Neural crest cell (in vitro differentiated cells): ENCODE results near the gene SUGCT. TPM values are rescaled to one million over a fixed set of nuclear protein-coding genes. Genes with fewer than 3 reads are reported as not detected.

Source experiments
- DNase-seq: peaks from one replicate; pipeline ENCODE4 v3.0.0; 2021; ENCODE audit warnings: low read depth, mixed read lengths, low spot score
- H3K27ac Mint-ChIP-seq: one replicate; pipeline ENCODE4 v1.8.0; 2021; ENCODE audit warnings: mild to moderate bottlenecking, mixed read lengths; ENCODE audit not compliant: unreplicated experiment
- H3K27me3 Mint-ChIP-seq: 2 replicates; pipeline ENCODE4 v1.8.0; 2021; ENCODE audit warnings: low read depth, mild to moderate bottlenecking, mixed read lengths
- H3K36me3 Mint-ChIP-seq: 2 replicates; pipeline ENCODE4 v1.8.0; 2021; ENCODE audit warnings: low read depth, mild to moderate bottlenecking, mixed read lengths
- H3K4me1 Mint-ChIP-seq: 2 replicates; pipeline ENCODE4 v1.8.0; 2021; ENCODE audit warnings: mixed read lengths
- H3K4me3 Mint-ChIP-seq: one replicate; pipeline ENCODE4 v1.8.0; 2021; ENCODE audit warnings: mild to moderate bottlenecking, mixed read lengths
- H3K9me3 Mint-ChIP-seq: 2 replicates; pipeline ENCODE4 v1.8.0; 2021; ENCODE audit warnings: mixed read lengths
- total RNA-seq: library from RNA; stranded (reverse); gene quantifications from 2 replicates; pipeline ENCODE4 v1.2.1, GENCODE V29; 2021
- TF ChIP-seq, protein P1 (sequence below): fragments of 200-600 bp; sonication (generic); conservative IDR thresholded peaks from 2 replicates; pipeline ENCODE4 v1.5.0; 2021; ENCODE audit warnings: antibody characterized with exemption, mild to moderate bottlenecking

SUGCT gene
- total RNA-seq, 1 donor from 2014 or later, result 5.9 TPM

DNA sequence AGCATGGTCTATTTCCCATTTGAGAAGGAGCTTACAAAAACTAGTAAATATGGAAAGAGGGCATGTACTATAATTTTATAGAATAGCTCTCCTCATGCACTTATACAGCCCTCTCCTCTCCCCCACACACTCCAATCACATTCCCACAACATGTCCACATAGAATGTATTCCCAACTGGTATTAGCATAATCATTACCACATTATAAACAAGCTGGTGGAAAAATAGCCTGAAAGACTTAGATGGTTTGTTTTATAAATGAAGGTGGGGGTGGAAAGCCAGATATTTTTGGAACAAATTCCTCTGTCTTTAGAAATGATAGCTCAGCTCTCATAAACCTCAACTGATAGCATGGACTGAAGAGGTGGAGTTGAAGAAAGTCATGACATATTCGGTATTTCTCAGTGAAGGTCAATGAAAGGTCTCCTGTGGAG lies 410.1 kb downstream of the SUGCT start:
- Mint-ChIP-seq H3K4me3 (no peak overlapping the region), H3K9me3 (no peaks in the 10 kb centered on the region), H3K27ac (no peak overlapping the region), H3K4me1 (no peaks in the 10 kb centered on the region), H3K27me3 (no peaks in the 10 kb centered on the region), H3K36me3 (no peaks in the 10 kb centered on the region)
- TF ChIP-seq, protein P1, sequence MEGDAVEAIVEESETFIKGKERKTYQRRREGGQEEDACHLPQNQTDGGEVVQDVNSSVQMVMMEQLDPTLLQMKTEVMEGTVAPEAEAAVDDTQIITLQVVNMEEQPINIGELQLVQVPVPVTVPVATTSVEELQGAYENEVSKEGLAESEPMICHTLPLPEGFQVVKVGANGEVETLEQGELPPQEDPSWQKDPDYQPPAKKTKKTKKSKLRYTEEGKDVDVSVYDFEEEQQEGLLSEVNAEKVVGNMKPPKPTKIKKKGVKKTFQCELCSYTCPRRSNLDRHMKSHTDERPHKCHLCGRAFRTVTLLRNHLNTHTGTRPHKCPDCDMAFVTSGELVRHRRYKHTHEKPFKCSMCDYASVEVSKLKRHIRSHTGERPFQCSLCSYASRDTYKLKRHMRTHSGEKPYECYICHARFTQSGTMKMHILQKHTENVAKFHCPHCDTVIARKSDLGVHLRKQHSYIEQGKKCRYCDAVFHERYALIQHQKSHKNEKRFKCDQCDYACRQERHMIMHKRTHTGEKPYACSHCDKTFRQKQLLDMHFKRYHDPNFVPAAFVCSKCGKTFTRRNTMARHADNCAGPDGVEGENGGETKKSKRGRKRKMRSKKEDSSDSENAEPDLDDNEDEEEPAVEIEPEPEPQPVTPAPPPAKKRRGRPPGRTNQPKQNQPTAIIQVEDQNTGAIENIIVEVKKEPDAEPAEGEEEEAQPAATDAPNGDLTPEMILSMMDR, result no peak
- no peak for DNase-seq

DNA sequence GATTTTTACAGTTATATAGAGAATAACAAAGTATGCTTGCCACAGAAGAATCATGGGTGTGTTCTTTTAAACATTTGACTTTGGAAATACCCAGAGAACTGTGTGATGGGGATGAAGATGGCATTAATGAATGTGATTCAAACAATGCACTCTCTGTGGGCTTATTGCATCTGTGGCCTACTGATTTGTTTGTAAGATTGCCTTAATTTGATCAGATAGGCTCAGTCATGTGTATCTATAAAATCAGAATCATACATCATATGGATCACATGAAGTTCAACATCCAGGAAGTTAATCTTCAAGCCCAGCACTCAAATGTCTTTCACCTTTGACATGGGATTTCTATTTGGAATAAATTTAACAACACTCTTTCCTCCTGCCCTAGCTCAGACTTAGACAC lies 410.9 kb downstream of the SUGCT start:
- Mint-ChIP-seq H3K4me1 (no peaks in the 10 kb centered on the region), H3K36me3 (no peaks in the 10 kb centered on the region), H3K9me3 (no peaks in the 10 kb centered on the region), H3K4me3 (no peak overlapping the region), H3K27ac (no peak overlapping the region), H3K27me3 (no peaks in the 10 kb centered on the region)
- DNase-seq, result no peak
- TF ChIP-seq, protein P1, result no peak

DNA sequence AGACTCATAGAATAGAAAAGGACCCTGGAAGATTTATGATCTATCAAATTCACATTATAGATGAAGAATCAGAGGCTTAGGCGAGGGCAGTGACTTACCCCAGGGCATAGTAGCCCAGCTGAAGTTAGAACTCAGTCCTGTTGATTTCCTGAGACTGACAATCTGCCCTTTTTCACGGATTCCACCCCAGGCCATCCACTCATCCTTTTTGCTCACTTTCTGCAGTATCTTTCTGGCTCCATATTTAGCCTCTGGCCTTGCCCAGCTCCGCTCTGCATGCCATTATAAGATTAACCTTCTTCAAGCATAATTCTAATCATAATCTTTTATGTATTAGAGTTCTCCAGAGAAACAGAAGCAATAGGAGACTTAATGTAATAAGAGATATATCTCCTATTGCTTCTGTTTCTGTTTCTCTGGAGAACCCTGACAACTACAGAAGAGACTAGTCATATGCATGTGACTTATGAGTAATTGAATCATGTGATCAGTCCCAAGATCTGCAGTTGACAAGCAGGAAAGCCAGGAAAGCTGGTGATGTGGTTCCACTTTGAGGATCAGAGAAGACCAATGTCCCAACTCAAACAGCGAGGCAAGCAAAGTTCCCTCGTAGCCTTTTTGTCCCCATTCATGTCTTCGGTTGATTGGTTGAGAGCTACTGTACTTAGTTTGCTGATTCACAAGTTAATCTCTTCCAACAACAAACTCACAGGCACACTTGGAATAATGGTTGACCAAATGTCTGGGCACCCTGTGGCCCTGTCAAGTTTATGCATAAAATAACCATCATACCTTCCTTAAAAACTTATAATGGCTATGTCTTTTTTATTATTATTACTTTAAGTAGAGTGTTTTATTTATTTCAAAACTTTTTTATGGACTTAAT lies 412.1 kb downstream of the SUGCT start:
- TF ChIP-seq, protein P1, result no peak
- Mint-ChIP-seq H3K9me3 (no peaks in the 10 kb centered on the region), H3K4me1 (peaks cover 5% of the 10 kb centered on the region), H3K36me3 (no peaks in the 10 kb centered on the region), H3K27me3 (no peaks in the 10 kb centered on the region), H3K27ac (no peak overlapping the region), H3K4me3 (no peak overlapping the region)
- no peak for DNase-seq

DNA sequence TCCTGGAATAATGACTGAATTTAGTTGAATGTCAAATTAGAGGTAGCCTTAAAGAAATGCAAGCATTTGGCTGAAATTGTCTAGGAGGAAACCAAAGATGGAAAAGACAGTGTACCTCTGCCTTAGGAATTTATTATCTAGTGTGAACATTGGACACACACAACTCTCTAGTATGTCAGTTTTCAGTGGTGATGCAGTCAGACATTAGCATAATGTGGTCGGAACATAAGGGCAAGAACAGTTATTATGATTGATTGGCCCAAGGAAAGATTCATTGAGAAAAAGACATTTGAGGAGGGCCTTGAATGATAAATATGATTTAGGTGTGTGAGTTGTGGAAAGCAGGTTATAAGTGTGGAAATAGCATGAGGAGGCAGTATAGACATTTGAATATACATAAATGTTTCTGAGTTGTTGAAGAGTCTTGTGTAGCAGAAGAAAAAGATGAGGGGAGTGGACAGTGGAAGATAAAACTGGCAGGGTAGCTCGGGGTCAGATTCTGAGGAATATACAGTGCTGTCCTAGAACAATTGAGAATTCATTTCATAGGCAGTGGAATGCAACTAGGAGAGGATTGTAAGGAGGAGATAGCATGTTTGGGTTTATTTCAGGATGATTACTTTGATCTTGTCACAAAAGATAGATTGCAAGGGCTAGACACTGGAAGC lies 414.7 kb downstream of the SUGCT start:
- peaks cover 8% of the 10 kb centered on the region for H3K4me1 Mint-ChIP-seq
- no peak overlapping the region for H3K27ac Mint-ChIP-seq
- H3K9me3 Mint-ChIP-seq, result no peaks in the 10 kb centered on the region
- TF ChIP-seq, protein P1, result no peak
- no peaks in the 10 kb centered on the region for H3K27me3 Mint-ChIP-seq
- no peak for DNase-seq
- H3K36me3 Mint-ChIP-seq, result no peaks in the 10 kb centered on the region
- H3K4me3 Mint-ChIP-seq, result no peak overlapping the region

DNA sequence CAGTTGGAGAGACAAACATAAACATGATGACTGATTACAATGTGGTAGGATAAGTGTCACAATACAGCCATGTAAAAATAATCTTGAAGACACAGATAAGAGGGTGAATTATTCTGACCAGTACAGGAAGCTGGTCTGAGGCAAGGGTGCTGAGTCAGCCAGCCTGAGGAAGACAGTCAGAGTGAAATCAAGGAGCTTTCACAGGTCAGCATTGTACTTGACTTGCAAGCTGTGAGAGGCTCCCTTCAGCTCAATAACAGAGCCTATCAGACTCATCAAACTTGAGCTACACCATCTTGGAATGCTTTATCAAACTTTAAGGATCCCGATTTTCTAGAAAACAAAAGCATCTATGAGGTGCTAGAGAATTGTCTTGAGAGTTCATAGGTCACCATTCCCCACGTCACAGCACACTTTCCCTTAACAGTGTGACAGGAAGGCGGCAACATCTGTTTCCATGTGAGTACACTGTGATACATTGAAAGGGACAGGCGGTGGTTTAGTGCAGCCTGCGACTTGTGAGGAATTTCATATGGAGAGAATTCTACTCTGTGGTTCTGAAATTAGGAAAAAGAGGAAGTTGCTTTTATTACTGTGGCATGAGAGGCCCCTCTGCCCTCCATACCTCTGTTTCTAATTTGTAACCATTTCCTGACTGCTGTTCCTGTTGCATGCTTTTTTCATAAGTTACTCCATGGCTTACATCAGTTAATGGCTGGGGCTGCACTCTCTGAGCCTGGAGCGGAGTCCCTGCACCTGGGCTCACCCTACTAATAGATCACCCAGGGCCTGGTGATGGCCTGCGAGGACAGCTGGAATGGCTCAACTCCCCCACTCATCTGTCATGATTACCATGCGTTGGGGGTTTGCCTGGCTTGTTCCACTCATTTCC lies 417.1 kb downstream of the SUGCT start:
- Mint-ChIP-seq H3K36me3 (no peaks in the 10 kb centered on the region), H3K4me3 (no peak overlapping the region), H3K4me1 (peaks cover 8% of the 10 kb centered on the region), H3K9me3 (no peaks in the 10 kb centered on the region), H3K27me3 (no peaks in the 10 kb centered on the region), H3K27ac (peak overlapping the region; percentile 79)
- TF ChIP-seq, protein P1, result no peak
- no peak for DNase-seq
